Uterus (tissue), 2 donors: Measurements from ENCODE around the gene CORO7.

Experiments
- CTCF ChIP-seq, 4 experiments: fragments of 200-600 bp in 2 of 4; fragments of 450-650 bp in 2 of 4; sonication (generic) in 2 of 4; IDR thresholded peaks; one replicate each; pipeline ENCODE4 v1.5.1; 2016 to 2019; ENCODE audit warnings: antibody characterized with exemption in 4 of 4, mild to moderate bottlenecking in 2 of 4, moderate library complexity in 1 of 4
- POLR2A ChIP-seq, 2 donors: fragments of 450-650 bp; IDR thresholded peaks; one replicate each; pipeline ENCODE4 v1.6.1; 2016; ENCODE audit warnings: antibody characterized with exemption in 2 of 2, mild to moderate bottlenecking in 1 of 2, moderate library complexity in 1 of 2

DNA sequence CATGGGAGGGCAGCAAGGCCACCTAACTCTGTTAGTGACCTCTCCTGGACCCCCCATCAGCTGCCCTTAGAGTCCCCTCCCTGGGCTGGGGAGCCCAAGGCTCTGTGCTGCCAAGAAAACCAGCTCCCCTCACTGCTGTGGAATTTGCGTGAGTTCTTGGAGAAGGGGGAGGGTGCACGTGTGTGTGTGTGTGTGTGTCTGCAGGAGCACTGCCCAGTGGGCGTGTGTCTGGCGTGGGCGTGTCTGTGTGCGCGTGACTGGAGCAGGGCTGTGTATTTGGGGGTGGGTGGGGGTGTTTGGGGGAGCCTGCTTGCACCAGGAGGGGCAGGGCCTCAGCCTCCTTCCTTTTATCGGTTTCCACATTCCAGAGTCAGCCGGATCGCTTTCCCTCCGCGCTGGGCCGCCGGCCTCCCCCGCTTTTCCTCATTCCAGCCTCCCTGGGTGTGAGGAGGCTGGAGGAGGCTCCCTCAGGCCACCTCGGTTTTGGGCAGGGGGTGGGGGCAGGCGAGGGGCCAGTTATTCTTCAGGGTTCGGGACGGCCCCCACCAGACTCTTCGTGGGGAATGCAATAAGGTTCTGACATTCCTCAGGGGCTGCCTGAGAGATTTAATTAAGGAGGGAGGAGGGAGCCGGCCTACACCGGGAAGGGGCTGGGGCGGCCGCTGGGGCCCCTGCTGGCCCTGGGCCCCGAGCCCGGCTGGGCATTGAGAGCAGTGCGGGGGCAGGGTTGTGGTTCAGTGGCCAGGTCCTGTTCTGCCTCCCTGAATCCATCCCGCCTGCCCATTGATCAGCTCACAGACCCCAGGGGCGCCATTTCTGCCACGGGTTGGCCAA is 42.3 kb downstream of the CORO7 start:
- TF ChIP-seq CTCF (IDR thresholded peaks at IDR 0.05): no peak
- peak in 1 of 2 donors; percentile 62 for TF ChIP-seq POLR2A (IDR thresholded peaks at IDR 0.05)
